RCC 7860 (cell line): ENCODE measurements around the gene ASB5.
A peak's percentile ranks its signal among the peaks of the same experiment; 100 is the strongest.
"Not testable (repeated sequence)": the region's sequence is repeated elsewhere in the genome, so short reads cannot be mapped to it uniquely, and the experiment has no call there.

Source experiments
- DNase-seq: peaks from one replicate; pipeline ENCODE4 v3.0.0-alpha.2; 2015; ENCODE audit warnings: low spot score
- FAIRE-seq: peaks from 2 replicates; lab custom pipeline; 2012; peaks lifted over from hg19 to GRCh38; lab: Jason Lieb, UNC

Gene ASB5

GRCh38 chr4:176268963-176269362, at the start of gene ASB5:
Gene ASB5, minus strand, starts transcription at chr4:176269222. Its CDS starts 114 bp downstream, at chr4:176269108.
- FAIRE-seq (no peak), DNase-seq (no peak)

DNA sequence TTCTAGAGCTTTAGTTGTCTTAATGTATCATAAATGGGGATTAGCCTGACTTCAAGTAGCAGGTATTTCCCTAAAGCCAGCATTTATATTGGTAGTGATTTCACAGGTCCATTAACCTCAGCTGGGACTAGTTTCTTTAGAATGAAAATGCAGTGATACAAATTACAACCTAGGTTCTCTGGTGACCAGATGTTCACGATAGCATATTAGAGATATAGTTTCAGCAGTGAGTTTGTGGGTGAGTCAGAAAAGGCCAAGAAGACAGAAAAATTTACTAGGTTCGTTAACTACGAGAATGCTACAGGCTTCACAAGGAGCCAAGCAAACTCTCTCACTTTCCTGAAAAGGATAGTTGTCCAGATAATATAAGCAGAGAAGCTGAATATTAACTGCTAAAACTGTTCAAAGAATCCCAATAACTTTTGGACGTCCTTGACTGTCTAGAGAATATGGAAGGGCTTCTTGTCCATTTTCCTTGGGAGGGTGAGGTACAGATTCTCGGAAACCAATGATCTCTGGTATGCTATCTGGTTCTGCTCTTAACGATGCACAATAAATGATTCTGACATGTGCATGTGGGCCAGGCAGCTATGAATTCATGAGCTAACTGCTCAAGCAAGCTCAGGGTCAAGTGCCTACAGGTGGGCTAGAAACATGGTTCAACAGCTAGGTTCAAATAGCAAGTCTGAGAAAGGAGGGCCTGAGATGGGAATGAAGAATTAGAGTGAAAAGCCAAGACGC, 44.7 kb upstream of the ASB5 start:
- FAIRE-seq (no peak), DNase-seq (no peak)

GRCh38 chr4:176309772-176310171, 40.8 kb upstream of the ASB5 start:
- DNase-seq (no peak), FAIRE-seq (no peak)

GRCh38 chr4:176309046-176309445, 40.0 kb upstream of the ASB5 start:
- DNase-seq (no peak), FAIRE-seq (no peak)

GRCh38 chr4:176308441-176308840, 39.4 kb upstream of the ASB5 start:
- DNase-seq, result no peak
- no peak for FAIRE-seq

DNA sequence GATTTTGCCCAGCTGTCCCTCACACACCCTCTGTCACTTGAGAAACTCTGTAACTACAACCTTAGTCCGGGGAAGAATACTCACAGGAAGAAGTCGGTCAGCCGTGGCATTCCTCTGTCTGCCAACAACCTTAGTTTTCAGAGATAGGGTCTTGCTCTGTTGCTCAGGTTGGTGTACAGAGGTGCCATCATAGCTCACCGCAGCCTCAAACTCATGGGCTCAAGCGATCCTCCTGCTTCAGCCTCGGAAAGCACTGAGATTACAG, 38.6 kb upstream of the ASB5 start:
- FAIRE-seq, result no peak
- peak; percentile 60 for DNase-seq

- DNase-seq (peak; percentile 66), FAIRE-seq (peak; percentile 80)
Observed at GRCh38 chr4:176306837-176307665, 38.0 kb upstream of the ASB5 start.

DNA sequence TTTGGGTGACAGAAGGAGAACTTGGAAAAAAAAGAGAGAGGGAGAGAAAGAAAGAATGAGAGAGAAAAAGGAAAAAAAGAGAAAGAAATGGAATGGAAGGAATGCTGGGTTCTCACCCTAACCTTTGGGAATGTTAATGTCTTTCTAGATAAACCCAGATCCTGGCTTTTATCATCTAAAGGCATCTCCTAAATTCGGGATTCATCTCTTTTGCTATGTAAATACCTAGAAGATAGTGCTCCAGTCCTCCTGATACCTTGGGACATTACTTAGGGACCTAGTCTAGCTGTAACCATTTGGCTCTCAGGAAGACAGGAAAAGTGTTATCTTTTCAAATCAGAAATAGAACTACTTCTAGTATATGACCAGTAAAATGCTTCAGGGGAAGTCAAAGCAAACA, 34.9 kb upstream of the ASB5 start:
- DNase-seq (no peak), FAIRE-seq (no peak)

DNA sequence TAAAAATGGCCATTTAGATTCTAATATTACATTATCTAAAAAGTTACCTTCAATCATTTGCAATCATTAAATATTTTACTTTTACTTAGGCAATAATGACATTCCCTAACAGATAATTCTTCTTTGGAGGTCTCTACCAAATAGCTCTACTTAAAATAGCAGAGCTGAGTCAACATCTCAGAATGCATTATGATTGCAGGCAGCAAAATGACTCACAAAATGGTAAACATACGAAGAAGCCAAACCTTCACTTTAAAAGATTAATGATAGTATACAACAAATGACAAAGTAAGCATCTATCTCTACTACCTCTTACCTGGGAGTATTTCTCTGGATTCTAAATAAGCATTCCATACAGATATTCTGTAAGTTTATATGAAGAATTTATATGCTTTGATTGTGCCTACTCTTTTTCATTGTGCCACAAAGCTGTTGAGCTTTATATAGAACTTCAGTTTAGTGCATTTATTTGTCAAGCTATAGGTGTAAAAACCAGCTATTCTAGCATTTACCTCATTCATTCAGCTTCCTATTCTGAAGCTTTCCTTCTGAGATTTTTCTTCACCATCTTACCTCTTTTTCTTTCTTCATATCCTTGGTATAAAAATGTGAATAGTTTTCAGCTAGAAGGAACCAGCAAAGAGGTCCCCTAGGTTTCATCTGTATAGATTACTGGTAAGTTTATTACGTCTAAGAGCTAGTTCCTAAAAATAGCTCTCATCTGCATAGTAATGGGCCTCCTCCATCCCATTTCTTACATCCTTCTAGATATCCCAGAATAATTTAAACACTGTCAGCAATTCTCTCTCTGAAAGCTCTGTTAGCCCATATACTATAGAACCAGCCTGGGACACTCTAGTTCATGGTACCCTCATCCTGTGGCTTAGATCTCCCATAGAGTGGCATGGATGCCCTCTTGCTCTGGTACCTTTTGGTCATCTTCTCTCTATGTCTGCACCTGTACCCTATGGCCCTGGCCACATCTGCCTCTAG, 33.6 kb upstream of the ASB5 start:
- peak; percentile 51 for DNase-seq
- FAIRE-seq, result peak; percentile 81

DNA sequence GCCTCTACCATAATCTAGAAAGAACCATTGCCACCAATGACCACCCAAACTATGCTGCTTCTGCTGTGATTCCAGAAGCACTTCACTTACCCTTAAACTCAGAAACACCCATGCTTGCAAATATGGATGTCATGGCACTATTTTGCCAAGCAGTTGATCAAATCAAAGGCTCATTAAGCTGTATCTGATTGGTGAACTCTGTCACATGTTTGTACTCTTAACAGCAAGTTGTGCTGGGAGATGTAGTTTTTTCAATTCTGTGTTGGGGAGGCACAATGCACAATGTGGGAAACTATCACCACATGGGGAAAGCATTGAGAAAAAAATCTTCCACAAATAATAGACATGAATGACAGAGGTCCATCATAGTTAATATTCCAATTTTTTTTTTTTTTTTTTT, 31.5 kb upstream of the ASB5 start:
- FAIRE-seq (no peak), DNase-seq (no peak)

GRCh38 chr4:176300036-176300435, 31.0 kb upstream of the ASB5 start:
- FAIRE-seq, result no peak
- DNase-seq, result no peak

DNA sequence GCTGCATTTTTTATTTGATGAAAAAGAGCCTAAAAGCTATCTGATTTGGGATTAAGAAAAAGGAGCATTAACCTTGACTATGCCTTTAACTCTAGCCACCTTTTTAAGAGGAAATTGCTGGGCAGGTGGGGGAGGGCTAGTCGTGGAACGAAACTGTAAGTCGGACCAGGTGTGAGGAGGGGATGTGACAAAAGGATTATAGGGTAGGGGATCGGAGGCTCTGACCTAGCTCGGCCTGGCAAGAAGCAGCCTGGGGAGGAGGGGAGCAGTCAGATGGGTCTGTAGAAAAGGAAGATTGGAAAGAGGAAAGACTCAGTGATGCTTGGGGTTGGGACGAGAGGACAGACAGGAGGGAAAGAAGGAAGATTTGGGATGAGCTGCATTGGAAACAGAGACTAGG, 29.6 kb upstream of the ASB5 start:
- no peak for DNase-seq
- FAIRE-seq, result no peak

GRCh38 chr4:176295907-176296306, 26.9 kb upstream of the ASB5 start:
- FAIRE-seq, DNase-seq: not testable (repeated sequence)

GRCh38 chr4:176293660-176294059, 24.6 kb upstream of the ASB5 start:
- DNase-seq (no peak), FAIRE-seq (no peak)

DNA sequence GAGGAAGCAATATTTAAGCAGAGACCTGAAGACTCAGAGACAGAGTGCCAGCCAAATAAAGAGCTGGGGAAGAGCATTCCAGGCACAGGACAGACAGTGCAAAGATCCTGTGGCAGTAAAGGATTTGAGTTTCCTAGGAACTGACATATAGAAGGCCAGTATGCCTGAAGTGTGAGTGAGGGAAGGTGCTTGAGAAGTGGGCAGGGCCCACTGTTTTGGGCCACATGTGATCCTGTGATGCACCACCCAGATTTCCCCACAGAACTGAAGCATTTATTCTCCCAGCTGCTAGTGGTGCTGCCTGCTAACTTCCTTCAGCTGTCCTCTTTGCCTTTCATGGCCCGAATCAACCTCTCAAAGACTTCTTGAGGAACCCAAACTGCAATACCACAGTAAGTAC, 23.9 kb upstream of the ASB5 start:
- FAIRE-seq, result no peak
- no peak for DNase-seq

DNA sequence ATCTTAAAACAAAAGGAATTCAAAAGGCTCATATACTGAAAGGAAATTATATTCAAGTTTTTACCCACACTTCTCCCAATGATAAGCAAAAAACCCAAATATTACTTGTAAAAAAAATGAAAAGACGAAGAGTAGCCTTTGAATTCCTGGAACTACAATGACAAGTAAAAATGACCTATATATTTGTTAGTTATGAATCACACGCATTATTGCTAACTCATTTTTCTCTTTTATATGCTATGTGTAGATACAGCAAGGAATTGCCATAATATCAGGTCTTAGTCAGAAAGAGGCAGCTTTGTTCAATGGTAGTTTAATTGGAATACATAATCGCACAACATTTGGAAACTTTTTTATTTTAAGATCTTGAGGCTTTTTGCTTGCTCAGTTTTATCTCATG, 22.7 kb upstream of the ASB5 start:
- no peak for FAIRE-seq

GRCh38 chr4:176290520-176290919, 21.5 kb upstream of the ASB5 start:
- FAIRE-seq (no peak), DNase-seq (no peak)

More for the DNA sequence above, 22.7 kb upstream of the ASB5 start:
- no peak for DNase-seq

- DNase-seq (no peak), FAIRE-seq (no peak)
Observed at GRCh38 chr4:176289561-176289960, 20.5 kb upstream of the ASB5 start.

- no peak for FAIRE-seq
- no peak for DNase-seq
Observed at GRCh38 chr4:176288020-176288419, 19.0 kb upstream of the ASB5 start.

GRCh38 chr4:176287546-176287945, 18.5 kb upstream of the ASB5 start:
- DNase-seq (no peak), FAIRE-seq (no peak)

DNA sequence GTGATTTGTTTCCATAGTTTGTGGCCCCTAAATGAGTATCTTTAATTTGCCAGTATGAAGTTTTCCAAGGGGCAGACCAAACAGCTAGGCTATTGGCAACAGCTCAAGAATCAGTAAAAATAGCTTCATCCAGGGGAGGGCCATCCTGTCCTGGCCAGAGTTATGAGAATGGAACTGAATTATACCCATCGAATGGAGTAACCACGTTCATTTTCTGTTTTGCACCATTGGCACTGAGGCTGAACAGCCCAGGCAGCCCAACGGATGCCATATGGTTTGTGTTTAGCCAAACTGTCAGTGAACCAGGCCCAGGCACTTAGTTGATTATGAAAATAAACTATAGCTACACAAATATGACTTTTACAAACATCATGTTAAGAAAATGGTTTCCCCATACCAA, 17.7 kb upstream of the ASB5 start:
- DNase-seq, result no peak
- no peak for FAIRE-seq
